SK-N-SH treated with all-trans-retinoic acid at 6 μM for 48 hours (cell line): Measurements from ENCODE around the gene PRODH2.

Source experiments
- ATAC-seq: fragments of 200-7000 bp; cut with Tn5 transposase; 3 replicates; pipeline ENCODE4 v1.9.1; 2020; ENCODE audit warnings: mild to moderate bottlenecking, moderate library complexity
- ARNTL ChIP-seq: fragments of 450-650 bp; formaldehyde crosslinking; IDR thresholded peaks from 2 replicates; pipeline ENCODE4 v1.5.0; 2020; ENCODE audit warnings: low read depth, mild to moderate bottlenecking, moderate library complexity, borderline replicate concordance
- BACH2 ChIP-seq: fragments of 250-450 bp; sonication (Bioruptor Pico); IDR thresholded peaks from 2 replicates; pipeline ENCODE4 v1.9.0; 2021; ENCODE audit warnings: mild to moderate bottlenecking, borderline replicate concordance
- CREB5 ChIP-seq: fragments of 250-450 bp; sonication (Bioruptor Pico); IDR thresholded peaks from 2 replicates; pipeline ENCODE4 v1.5.1; 2020; ENCODE audit warnings: low read depth, mild to moderate bottlenecking, moderate library complexity
- CSDC2 ChIP-seq: fragments of 250-450 bp; sonication (Bioruptor Pico); IDR thresholded peaks from 2 replicates; pipeline ENCODE4 v1.5.0; 2020; ENCODE audit warnings: mild to moderate bottlenecking, moderate library complexity
- CSRNP3 ChIP-seq: fragments of 250-450 bp; sonication (Bioruptor Pico); IDR thresholded peaks from 2 replicates; pipeline ENCODE4 v1.5.1; 2021; ENCODE audit warnings: mild to moderate bottlenecking, moderate library complexity
- ESRRG ChIP-seq: fragments of 250-450 bp; sonication (Bioruptor Pico); IDR thresholded peaks from 2 replicates; pipeline ENCODE4 v1.6.1; 2021; ENCODE audit warnings: mild to moderate bottlenecking
- GLIS3 ChIP-seq: fragments of 250-450 bp; sonication (Bioruptor Pico); IDR thresholded peaks from 2 replicates; pipeline ENCODE4 v1.5.0; 2020; ENCODE audit warnings: mild to moderate bottlenecking, moderate library complexity
- ISL1 ChIP-seq: fragments of 250-450 bp; sonication (Bioruptor Pico); IDR thresholded peaks from 2 replicates; pipeline ENCODE4 v2.1.2; 2022; ENCODE audit warnings: mild to moderate bottlenecking, moderate library complexity
- POU6F1 ChIP-seq: fragments of 250-450 bp; sonication (Bioruptor Pico); IDR thresholded peaks from 2 replicates; pipeline ENCODE4 v1.8.0; 2021; ENCODE audit warnings: low read depth, mild to moderate bottlenecking, moderate library complexity, borderline replicate concordance
- RARB ChIP-seq: fragments of 250-450 bp; sonication (Bioruptor Pico); IDR thresholded peaks from 2 replicates; pipeline ENCODE4 v1.8.0; 2021; ENCODE audit warnings: mild to moderate bottlenecking, moderate library complexity
- SNAI2 ChIP-seq: fragments of 250-450 bp; sonication (Bioruptor Pico); IDR thresholded peaks from 2 replicates; pipeline ENCODE4 v1.5.0; 2020; ENCODE audit warnings: mild to moderate bottlenecking, moderate library complexity
- TCF4 ChIP-seq: fragments of 250-450 bp; sonication (Bioruptor Pico); IDR thresholded peaks from 2 replicates; pipeline ENCODE4 v1.8.0; 2021; ENCODE audit warnings: mild to moderate bottlenecking, moderate library complexity, borderline replicate concordance
- ZC3H10 ChIP-seq: fragments of 250-450 bp; sonication (Bioruptor Pico); IDR thresholded peaks from 2 replicates; pipeline ENCODE4 v1.5.1; 2021; ENCODE audit warnings: mild to moderate bottlenecking, moderate library complexity
- ZFP3 ChIP-seq: fragments of 250-450 bp; sonication (Bioruptor Pico); IDR thresholded peaks from 2 replicates; pipeline ENCODE4 v1.5.0; 2020; ENCODE audit warnings: mild to moderate bottlenecking, moderate library complexity
- ZFP30 ChIP-seq: fragments of 450-650 bp; formaldehyde crosslinking; IDR thresholded peaks from 2 replicates; pipeline ENCODE4 v1.5.0; 2022; ENCODE audit warnings: mild to moderate bottlenecking, moderate library complexity
- ZNF565 ChIP-seq: fragments of 450-650 bp; formaldehyde crosslinking; conservative IDR thresholded peaks from 2 replicates; pipeline ENCODE4 v1.5.0; 2020; ENCODE audit warnings: low read depth, mild to moderate bottlenecking, moderate library complexity
- ZNF70 ChIP-seq: fragments of 450-650 bp; formaldehyde crosslinking; IDR thresholded peaks from 2 replicates; pipeline ENCODE4 v1.5.0; 2020; ENCODE audit warnings: mild to moderate bottlenecking, moderate library complexity
- ZNF8 ChIP-seq: fragments of 450-650 bp; formaldehyde crosslinking; IDR thresholded peaks from 2 replicates; pipeline ENCODE4 v1.5.0; 2020; ENCODE audit warnings: mild to moderate bottlenecking, moderate library complexity
- TF ChIP-seq, protein P1 (sequence below): fragments of 250-450 bp; sonication (Bioruptor Pico); IDR thresholded peaks from 2 replicates; pipeline ENCODE4 v1.5.0; 2020; ENCODE audit warnings: mild to moderate bottlenecking, moderate library complexity

The PRODH2 gene

DNA sequence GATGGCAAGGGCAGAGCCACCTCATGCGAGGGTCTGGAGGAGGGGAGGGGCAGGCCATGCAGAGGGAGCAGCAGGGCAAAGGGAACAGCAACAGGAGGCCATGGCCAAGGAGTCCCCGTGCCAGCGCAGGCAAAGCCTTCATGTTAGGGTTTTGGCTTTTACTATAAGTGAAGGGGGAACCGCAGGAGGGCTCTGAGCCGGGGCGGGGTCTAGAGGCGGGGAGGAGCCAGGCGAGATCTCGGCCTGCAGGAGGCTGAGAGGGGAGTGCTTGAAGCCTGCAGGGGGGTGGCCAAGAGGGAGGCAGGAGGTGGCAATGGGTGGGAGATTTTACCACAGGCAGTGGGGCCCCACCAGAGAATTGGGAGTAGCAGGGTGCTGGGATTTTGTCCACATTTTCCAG lies 31.0 kb downstream of the PRODH2 start:
- TF ChIP-seq POU6F1 (CRISPR knock-in tag), result no peak

GRCh38 chr19:35780717-35781116 lies 31.9 kb downstream of the PRODH2 start:
- no peak for TF ChIP-seq ISL1
- no peak for TF ChIP-seq RARB (CRISPR knock-in tag)
- TF ChIP-seq CREB5 (CRISPR knock-in tag), result no peak
- ATAC-seq, result no peak

More for the DNA sequence above, 31.0 kb downstream of the PRODH2 start:
- ATAC-seq, result no peak

- ATAC-seq, result no peak
Observed at GRCh38 chr19:35780058-35780457, 32.6 kb downstream of the PRODH2 start.

DNA sequence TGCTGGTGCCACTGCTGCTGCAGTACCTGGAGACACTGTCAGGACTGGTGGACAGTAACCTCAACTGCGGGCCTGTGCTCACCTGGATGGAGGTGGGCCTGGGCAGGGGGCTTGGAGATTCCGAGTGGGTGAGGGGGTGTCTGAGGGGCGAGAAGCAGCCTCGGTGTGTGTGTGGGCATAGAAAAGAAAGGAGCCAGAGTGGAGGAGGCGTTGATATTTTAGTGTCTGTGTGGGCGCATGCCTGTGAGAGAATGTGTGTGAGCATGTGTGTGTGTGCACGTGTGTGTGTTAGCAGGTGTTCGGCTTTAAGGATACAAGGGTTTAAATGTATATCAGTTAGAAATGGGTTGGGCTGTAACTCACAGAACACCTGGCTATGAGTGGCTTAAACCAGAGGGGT lies 33.6 kb downstream of the PRODH2 start:
- TF ChIP-seq BACH2 (no peak), CSDC2 (CRISPR knock-in tag) (no peak), ESRRG (CRISPR knock-in tag) (no peak), ARNTL (CRISPR knock-in tag) (no peak), CREB5 (CRISPR knock-in tag) (no peak), ZFP3 (no peak), TCF4 (CRISPR knock-in tag) (no peak)
- ATAC-seq, result no peak

More at GRCh38 chr19:35780058-35780457, 32.6 kb downstream of the PRODH2 start:
- TF ChIP-seq POU6F1 (CRISPR knock-in tag), result no peak
- TF ChIP-seq ZNF565 (CRISPR knock-in tag), result no peak
- TF ChIP-seq CREB5 (CRISPR knock-in tag), result no peak
- no peak for TF ChIP-seq ARNTL (CRISPR knock-in tag)
- no peak for TF ChIP-seq TCF4 (CRISPR knock-in tag)
- TF ChIP-seq ZFP3, result no peak
- no peak for TF ChIP-seq ISL1
- no peak for TF ChIP-seq CSRNP3 (CRISPR knock-in tag)
- TF ChIP-seq ZNF8 (CRISPR knock-in tag), result no peak
- no peak for TF ChIP-seq BACH2
- TF ChIP-seq ZC3H10 (CRISPR knock-in tag), result no peak

DNA sequence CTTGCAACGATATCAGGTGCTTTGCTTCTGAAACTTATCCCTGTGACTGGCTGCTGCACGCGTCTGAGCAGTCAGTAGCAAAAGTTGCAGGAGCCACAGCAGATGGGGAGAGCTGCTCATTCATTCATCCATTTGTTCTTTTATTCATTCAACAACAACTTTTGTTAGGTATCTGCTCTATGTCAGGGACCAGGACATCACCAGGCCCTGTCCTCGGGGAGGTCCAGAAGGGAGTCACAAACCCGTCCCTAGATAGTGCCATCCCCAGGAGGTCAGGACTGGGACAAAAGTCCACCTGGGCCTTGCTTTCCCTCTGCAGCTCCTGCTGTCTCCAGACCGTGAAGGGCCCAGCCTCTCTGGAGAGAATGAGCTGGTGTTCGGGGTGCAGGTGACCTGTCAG lies 34.7 kb downstream of the PRODH2 start:
- no peak for ATAC-seq
- no peak for TF ChIP-seq SNAI2
- no peak for TF ChIP-seq ZC3H10 (CRISPR knock-in tag)
- TF ChIP-seq ESRRG (CRISPR knock-in tag), result no peak
- TF ChIP-seq ZNF70 (CRISPR knock-in tag), result no peak
- TF ChIP-seq CREB5 (CRISPR knock-in tag), result no peak
- no peak for TF ChIP-seq ZFP30
- TF ChIP-seq, protein P1, sequence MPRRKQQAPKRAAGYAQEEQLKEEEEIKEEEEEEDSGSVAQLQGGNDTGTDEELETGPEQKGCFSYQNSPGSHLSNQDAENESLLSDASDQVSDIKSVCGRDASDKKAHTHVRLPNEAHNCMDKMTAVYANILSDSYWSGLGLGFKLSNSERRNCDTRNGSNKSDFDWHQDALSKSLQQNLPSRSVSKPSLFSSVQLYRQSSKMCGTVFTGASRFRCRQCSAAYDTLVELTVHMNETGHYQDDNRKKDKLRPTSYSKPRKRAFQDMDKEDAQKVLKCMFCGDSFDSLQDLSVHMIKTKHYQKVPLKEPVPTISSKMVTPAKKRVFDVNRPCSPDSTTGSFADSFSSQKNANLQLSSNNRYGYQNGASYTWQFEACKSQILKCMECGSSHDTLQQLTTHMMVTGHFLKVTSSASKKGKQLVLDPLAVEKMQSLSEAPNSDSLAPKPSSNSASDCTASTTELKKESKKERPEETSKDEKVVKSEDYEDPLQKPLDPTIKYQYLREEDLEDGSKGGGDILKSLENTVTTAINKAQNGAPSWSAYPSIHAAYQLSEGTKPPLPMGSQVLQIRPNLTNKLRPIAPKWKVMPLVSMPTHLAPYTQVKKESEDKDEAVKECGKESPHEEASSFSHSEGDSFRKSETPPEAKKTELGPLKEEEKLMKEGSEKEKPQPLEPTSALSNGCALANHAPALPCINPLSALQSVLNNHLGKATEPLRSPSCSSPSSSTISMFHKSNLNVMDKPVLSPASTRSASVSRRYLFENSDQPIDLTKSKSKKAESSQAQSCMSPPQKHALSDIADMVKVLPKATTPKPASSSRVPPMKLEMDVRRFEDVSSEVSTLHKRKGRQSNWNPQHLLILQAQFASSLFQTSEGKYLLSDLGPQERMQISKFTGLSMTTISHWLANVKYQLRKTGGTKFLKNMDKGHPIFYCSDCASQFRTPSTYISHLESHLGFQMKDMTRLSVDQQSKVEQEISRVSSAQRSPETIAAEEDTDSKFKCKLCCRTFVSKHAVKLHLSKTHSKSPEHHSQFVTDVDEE (CRISPR knock-in tag), result no peak
- no peak for TF ChIP-seq RARB (CRISPR knock-in tag)
- no peak for TF ChIP-seq GLIS3 (CRISPR knock-in tag)
